HG02798 (cell line): ENCODE data around the gene DHX38.

Experiments used
- ATAC-seq: cut with Tn5 transposase; IDR thresholded peaks from one replicate; pipeline ENCODE4 v1.9.1; 2021; ENCODE audit warnings: mild to moderate bottlenecking; ENCODE audit not compliant: unreplicated experiment, poor library complexity

The DHX38 gene

DNA sequence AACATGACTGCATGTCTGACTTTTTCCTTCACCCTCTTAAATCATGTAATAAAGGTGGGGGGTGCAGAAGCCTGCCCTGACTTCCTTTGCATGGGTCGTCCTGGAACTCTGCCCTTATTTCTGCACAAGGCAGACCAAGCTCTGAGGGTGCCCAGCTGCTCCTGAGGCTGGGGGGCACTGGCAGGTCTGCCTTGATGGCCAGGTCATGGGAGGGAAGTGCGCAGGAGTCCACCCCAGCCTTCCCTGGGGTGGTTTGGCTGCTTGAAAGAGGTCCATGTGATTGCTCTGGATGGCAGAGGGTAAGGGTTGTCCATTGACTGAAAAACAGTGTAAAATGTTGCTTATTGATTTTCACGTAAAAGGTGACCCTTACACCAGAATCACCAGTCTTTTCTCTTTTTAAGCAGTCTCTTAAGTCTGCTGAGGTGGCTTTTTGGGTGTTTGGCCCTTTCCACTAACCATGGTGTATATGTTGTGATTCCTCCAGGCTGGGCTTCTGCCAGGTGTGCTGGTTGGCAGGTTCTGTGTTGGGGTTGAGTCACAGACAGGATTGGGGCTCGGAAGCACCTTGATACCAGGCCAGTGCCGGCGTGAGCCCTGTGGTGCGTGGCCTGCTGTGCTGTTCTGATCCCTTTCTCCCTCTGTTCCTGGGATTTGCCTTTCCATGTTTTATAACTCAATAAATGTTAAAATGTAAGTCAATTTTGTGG lies 19.4 kb downstream of the DHX38 start:
- no peak for ATAC-seq

- no peak for ATAC-seq
Observed at GRCh38 chr16:72113616-72113945, 19.9 kb downstream of the DHX38 start.

GRCh38 chr16:72120026-72120425 lies 26.4 kb downstream of the DHX38 start:
- no peak for ATAC-seq

- no peak for ATAC-seq
Observed at GRCh38 chr16:72122308-72122707, 28.7 kb downstream of the DHX38 start.

DNA sequence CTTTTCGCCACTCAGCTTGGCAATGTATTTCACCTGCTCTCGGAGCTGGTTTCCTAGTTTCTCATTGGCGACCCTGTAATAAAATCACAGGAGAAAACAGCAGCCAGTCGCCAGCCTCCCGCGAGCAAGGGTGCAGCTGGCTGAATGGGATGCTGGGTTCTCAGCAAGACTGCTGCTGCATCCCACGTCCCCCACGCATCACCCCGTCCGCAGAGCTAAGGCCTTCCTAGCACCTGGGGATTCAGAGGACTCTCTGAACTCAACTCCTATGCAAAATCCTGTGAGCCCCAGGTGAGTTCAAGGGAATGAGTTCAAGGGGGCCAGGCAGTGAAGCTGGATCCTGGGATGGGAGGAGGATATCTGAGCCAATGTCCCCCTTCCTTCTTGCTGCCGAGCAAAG lies 29.3 kb downstream of the DHX38 start:
- ATAC-seq = no peak

DNA sequence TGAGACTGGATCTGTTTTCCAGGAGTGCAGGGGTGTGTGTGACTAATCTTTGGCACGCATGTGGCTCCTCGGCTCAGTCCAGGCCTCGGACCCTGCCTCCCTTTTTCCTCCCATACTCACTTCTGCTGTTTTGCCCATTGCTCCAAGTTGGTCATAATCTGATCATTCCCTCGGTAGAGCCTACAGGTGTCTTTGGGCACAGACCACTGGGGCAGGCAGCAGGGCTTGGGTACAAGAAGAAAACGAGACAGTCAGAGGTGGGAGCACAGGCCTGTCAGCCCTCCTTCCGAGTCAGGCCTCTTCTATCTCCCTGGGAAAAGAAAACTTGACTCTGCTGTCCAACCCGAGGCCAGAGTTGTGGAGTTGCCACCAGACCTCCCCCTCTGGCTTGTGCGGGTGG lies 29.8 kb downstream of the DHX38 start:
- ATAC-seq = no peak

DNA sequence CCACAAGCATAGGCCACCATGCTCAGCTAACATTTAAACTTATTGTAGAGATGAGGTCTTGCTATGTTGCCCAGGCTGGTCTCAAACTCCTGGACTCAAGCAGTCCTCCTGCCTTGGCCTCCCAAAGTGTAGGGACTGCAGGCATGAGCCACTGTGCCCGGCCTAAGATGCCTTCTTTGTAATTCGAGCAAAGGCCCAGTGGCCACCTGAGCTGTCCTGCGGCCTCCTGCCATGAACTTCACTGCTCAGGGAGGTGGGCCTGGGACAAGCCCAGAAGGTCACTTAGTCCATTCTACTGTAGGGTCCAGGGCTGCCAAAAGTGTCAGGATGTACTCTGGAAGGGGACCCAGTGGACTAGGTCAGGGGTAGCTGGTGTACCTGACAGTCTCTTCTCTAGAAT lies 30.5 kb downstream of the DHX38 start:
- no peak for ATAC-seq

DNA sequence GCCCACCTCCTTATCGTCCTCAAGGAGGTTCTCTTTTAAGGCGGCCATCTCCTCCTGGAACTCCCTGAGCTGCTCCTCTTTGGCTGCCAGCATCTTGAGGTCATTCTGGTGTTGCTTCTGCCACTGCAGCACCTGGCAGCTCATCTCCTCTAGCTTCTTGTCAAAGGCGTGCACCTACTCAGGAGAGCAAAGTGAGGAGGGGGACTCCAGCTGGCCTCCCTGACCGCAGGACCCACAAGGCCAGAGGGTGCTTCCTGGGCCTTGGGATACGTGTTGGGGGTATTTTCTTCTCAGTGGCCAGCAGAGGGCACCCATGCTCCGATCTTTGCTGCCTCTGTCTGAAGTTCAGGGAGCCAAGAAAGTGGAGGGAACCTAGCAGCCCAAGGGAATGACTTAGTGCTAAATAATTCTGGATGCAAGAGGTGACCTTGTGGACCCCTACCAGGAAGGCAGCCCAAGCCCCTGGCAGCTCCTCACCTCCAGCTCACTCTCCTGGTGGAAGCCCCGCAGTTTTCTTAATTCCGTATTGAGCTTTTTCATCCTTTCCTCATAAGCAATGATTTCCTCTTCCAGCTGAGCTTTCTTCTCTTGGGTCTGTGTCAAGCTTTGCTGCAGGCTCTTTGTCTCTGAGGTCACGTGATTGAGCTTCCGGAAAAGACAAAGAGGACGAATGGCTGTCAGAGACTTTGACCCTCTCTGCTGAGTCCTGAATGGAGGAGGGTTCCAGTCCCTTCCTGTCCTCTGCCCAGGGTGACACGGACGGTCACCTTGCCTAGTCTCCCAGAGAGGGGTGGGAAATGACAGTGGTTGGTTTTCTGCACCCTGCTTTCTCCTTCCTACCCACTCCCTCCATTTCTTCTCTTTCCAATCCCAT lies 31.4 kb downstream of the DHX38 start:
- peak; percentile 68 for ATAC-seq

GRCh38 chr16:72125635-72126428 lies 32.2 kb downstream of the DHX38 start:
- no peak for ATAC-seq

DNA sequence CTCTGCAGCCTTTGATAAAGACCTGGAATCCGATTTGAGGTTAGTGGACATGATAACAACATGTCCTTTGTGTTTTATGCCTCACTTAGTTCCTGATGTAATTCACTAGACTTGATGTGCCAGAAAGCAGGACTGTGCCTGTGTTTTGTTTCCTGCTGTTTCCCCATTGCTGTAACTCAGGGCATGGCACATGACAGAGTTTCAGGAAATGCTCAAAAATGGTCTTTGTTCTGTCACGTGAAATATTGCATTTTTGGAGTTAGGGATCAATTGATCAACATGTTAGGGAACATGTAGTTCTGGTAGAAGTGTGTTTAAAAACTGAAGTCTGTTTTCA lies 32.8 kb downstream of the DHX38 start:
- ATAC-seq = no peak

GRCh38 chr16:72128701-72129100 lies 35.1 kb downstream of the DHX38 start:
- no peak for ATAC-seq

DNA sequence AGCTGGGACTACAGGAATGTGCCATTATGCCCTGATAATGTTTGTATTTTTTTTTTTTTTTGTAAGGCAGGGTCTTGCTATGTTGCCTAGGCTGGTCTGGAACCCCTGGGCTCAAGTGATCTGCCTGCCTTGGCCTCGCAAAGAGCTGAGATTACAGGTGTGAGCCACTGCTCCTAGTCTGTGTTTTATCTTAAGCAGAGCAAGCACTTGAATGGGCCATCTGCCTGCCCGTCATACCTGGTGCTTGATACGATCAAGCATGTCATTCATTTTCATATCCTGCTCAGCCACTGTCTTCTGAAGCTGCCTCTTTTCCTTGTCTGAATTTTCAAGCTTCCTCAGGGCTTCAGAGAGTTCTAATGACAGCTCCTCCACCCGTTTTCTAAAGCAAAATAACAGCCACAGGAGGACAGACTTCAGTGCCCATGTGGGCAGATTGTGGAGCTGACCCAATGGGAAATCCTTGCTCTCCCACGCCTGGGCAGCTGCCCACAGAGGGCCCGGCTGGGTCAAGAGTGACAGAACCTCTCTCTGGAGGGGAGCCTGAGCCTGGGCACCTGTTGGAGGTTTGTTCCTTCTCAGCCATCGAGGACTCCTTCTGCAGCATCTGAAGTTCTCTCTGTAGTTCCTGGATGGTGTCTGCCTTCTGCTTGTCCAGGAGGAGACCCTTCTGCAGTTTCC lies 36.5 kb downstream of the DHX38 start:
- no peak for ATAC-seq

GRCh38 chr16:72131036-72131435 lies 37.4 kb downstream of the DHX38 start:
- no peak for ATAC-seq

DNA sequence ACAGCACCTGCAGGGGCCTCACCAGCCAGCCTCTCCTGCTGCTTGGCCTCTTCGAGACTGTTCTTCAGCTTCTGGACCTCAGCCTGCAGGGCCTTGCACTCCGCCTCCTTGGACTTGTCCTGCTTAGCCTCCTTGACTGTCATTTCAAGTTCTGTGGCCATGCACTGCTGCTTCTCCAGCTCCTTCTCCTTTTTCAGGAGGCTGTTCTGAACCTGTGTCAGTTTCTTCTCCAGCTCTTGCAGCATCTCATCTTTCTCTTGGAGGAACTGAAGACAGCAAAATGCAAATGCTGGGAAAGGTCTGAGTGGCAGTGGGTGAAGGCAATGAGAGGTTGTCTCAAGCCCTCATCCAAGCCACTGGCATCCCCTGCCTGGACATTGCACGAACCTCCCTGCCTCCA lies 39.1 kb downstream of the DHX38 start:
- no peak for ATAC-seq

GRCh38 chr16:72134507-72134906 lies 40.9 kb downstream of the DHX38 start:
- ATAC-seq = no peak

DNA sequence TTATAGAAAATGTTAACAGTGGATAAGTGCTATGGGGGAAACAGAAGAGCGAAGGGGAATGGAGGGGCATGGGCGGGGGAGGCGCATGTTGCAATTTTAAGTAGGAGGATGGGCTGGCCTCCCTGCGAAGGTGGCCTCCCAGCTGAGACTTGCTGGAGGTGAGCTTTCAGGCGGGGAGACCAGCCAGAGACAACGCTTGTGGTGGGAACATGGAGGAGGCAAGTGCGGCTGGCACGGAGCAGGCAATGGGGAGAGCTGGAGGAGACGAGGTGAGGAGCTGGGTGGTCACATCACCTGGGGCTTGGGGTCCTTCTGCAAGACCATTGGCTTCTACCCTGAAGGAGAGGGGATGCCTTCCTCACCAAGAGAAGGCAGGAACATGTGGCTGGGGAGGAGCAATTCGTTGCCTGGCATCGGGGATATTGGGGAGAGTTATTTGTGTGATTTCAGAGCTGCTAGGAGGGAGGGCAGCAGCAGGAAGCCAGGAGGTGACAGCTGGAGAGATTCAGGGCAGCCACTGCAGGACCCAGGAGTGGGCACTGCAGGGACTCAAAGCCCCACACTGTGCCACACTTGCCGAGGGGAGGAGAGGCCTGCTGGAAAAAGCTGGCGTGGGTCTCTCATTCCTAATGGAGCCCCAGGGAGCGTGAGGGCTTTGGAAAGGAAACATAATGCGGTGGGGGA lies 43.9 kb downstream of the DHX38 start:
- no peak for ATAC-seq

GRCh38 chr16:72138064-72138572 lies 44.5 kb downstream of the DHX38 start:
- no peak for ATAC-seq

DNA sequence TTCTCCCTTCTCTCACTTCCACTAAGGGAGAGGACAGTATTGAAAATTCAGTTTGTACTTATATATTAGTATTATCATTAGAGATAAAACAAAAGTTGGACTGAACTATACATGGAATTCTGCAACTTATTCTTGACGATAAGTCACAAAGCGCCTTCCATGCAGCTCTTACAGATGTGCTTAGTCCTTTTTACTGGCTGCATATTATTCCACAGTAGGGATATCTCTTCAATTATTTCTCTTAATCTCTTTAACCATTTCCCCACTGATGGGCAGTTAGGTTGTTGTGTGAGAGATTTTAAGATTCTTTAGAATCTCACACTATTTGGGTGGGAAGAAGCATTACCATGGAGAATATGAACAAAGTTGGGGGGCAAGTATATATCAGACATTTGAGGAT lies 46.3 kb downstream of the DHX38 start:
- no peak for ATAC-seq

GRCh38 chr16:72142476-72142875 lies 48.8 kb downstream of the DHX38 start:
- no peak for ATAC-seq
